ENCODE measurements around the gene ALDH3B2. TPM values are rescaled to one million over a fixed set of nuclear protein-coding genes. Genes with fewer than 3 reads are reported as not detected.

The ALDH3B2 gene
- total RNA-seq, 1 experiment from 2014 or later: not detected

- ChIA-PET CTCF (no interaction called here), POLR2A (no interaction called here)
- Histone ChIP-seq H3K27me3 (ENCODE audit: control insufficient read depth, insufficient read depth, low read length) (peaks cover 10% of the 10 kb centered on the region; the same call in 1 of the 2 replicates), H3K4me3 (ENCODE audit: low read depth in 2 of 2, low read length in 2 of 2) (peak overlapping the region; percentile 12 to 46; a peak in 3 of 4 replicates), H3K9me3 (ENCODE audit: control insufficient read depth, insufficient read depth, low read depth, low read length) (no peaks in the 10 kb centered on the region), H3K36me3 (ENCODE audit: control insufficient read depth, insufficient read depth, low read length) (no peaks in the 10 kb centered on the region), H3K4me1 (ENCODE audit: control insufficient read depth, insufficient read depth, low read length) (no peaks in the 10 kb centered on the region), H3K27ac (ENCODE audit: low read length) (no peak overlapping the region)
- ATAC-seq (peak; percentile 49; the same call in 1 of the 2 replicates), DNase-seq (ENCODE audit: low read depth, low spot score) (no peak)
- in situ Hi-C loops (cut with HindIII; ENCODE audit: low pct_unique_long_range_greater_than_20kb, low sequenced_read_pairs): no loop called here
- no peak for TF ChIP-seq CTCF (IDR thresholded peaks at IDR 0.05)
- TF ChIP-seq TCF7L2 (IDR thresholded peaks at IDR 0.05; ENCODE audit: low read depth, low read length): no peak
- TF ChIP-seq SIN3A (IDR thresholded peaks at IDR 0.05; ENCODE audit: borderline replicate concordance, insufficient read depth, low read depth, low read length): no peak
- no peak for TF ChIP-seq POLR2AphosphoS5 (IDR thresholded peaks at IDR 0.05; ENCODE audit: low read depth, low read length)
- no peak for TF ChIP-seq REST (IDR thresholded peaks at IDR 0.05; ENCODE audit: insufficient read depth in 1 of 2, low read depth in 2 of 2, low read length in 1 of 2)
- no TSS peak for BruUV-seq (replicated peaks)
- intact Hi-C loops (cut with micrococcal nuclease; ENCODE audit: unreplicated experiment): no loop called here
Measured at GRCh38 chr11:67694875-67695555, 20.6 kb upstream of the ALDH3B2 start.

- peak; percentile 66; the same call in 1 of the 2 replicates for ATAC-seq
- intact Hi-C loops (cut with micrococcal nuclease; ENCODE audit: unreplicated experiment): no loop called here
Measured at GRCh38 chr11:67691149-67691548, 16.7 kb upstream of the ALDH3B2 start.

More at GRCh38 chr11:67691149-67691548, 16.7 kb upstream of the ALDH3B2 start:
- ChIA-PET POLR2A (interaction anchor here (0.5 to 0.6 kb wide), 2 partner anchors 19 to 193 kb away, joined by 3 to 5 read pairs; no protein-coding TSS in a partner anchor), CTCF (interaction anchor here (1.5 kb wide), 1 partner anchor 62 kb away, joined by 4 read pairs; the partner anchor contains the start of gene NUDT8)
- TF ChIP-seq REST (IDR thresholded peaks at IDR 0.05; ENCODE audit: insufficient read depth in 1 of 2, low read depth in 2 of 2, low read length in 1 of 2) (no peak), CTCF (IDR thresholded peaks at IDR 0.05) (peak; percentile 73)
- in situ Hi-C loops (cut with HindIII; ENCODE audit: low pct_unique_long_range_greater_than_20kb, low sequenced_read_pairs): no loop called here
- DNase-seq (ENCODE audit: low read depth, low spot score): no peak
- H3K27me3 ChIP-seq (ENCODE audit: control insufficient read depth, insufficient read depth, low read length): peaks cover 15% of the 10 kb centered on the region; the same call in 1 of the 2 replicates
- no peaks in the 10 kb centered on the region for H3K9me3 ChIP-seq (ENCODE audit: control insufficient read depth, insufficient read depth, low read depth, low read length)
- no peaks in the 10 kb centered on the region for H3K36me3 ChIP-seq (ENCODE audit: control insufficient read depth, insufficient read depth, low read length)
- H3K4me1 ChIP-seq (ENCODE audit: control insufficient read depth, insufficient read depth, low read length): no peaks in the 10 kb centered on the region
- H3K4me3 ChIP-seq (ENCODE audit: low read depth in 2 of 2, low read length in 2 of 2): no peak overlapping the region
- BruUV-seq (replicated peaks): no TSS peak
- no peak overlapping the region for H3K27ac ChIP-seq (ENCODE audit: low read length)

Data from Panc1 (cell line).